HepG2 (cell line): Measurements from ENCODE around the gene PPP1R14D. TPM values are rescaled to one million over a fixed set of nuclear protein-coding genes. Genes with fewer than 3 reads are reported as not detected.

Experiments used
- DR1 ChIP-seq: sonication (generic); formaldehyde crosslinking; IDR thresholded peaks from 2 replicates; pipeline ENCODE4 v1.8.0; 2021; ENCODE audit warnings: mild to moderate bottlenecking, missing genetic modification reagents, inconsistent platforms
- PHB2 ChIP-seq: fragments of 450-650 bp; IDR thresholded peaks from 2 replicates; pipeline ENCODE4 v1.6.1; 2018; ENCODE audit not compliant: partially characterized antibody
- ZBTB1 ChIP-seq: sonication (generic); formaldehyde crosslinking; IDR thresholded peaks from 2 replicates; pipeline ENCODE4 v1.4.0; 2020; ENCODE audit warnings: missing genetic modification reagents, borderline replicate concordance
- ZNF331 ChIP-seq: sonication (generic); formaldehyde crosslinking; IDR thresholded peaks from 2 replicates; pipeline ENCODE4 v1.4.0; 2020; ENCODE audit warnings: missing genetic modification reagents
- ZNF335 ChIP-seq: sonication (generic); formaldehyde crosslinking; IDR thresholded peaks from 2 replicates; pipeline ENCODE4 v1.4.0; 2020; ENCODE audit warnings: missing genetic modification reagents
- ZNF558 ChIP-seq: sonication (generic); formaldehyde crosslinking; IDR thresholded peaks from 2 replicates; pipeline ENCODE4 v1.9.0; 2022; ENCODE audit warnings: mild to moderate bottlenecking, missing genetic modification reagents, borderline replicate concordance
- polyA plus RNA-seq, 8 experiments: library from polyadenylated mRNA; depleted of rRNA in 3 of 8; stranded (reverse) in 7 of 8; unstranded in 1 of 8; fragments of >200 nt; fragmentation: Illumina TruSeq in 4 of 8; extraction: Trizol in 4 of 8; gene quantifications; 2 replicates each; pipeline versions ENCODE4 v1.2.1 to v1.2.3, GENCODE V29; 2011 to 2016; ENCODE audit warnings: low read depth in 4 of 8, missing spikeins in 1 of 8, mixed read lengths in 1 of 8; ENCODE audit not compliant: insufficient read depth in 1 of 8
- total RNA-seq, 5 experiments: library from RNA; depleted of rRNA; stranded (reverse); fragments of >200 nt; fragmentation: Illumina TruSeq; extraction: Trizol; gene quantifications; 2 replicates each; pipeline ENCODE4 v1.2.3, GENCODE V29; 2016; ENCODE audit warnings: low read depth in 1 of 5
- TF ChIP-seq, protein P1 (sequence below): sonication (generic); formaldehyde crosslinking; IDR thresholded peaks from 2 replicates; pipeline ENCODE4 v1.5.0; 2020; ENCODE audit warnings: mild to moderate bottlenecking, missing genetic modification reagents, borderline replicate concordance
- TF ChIP-seq, protein P2 (sequence below): sonication (generic); formaldehyde crosslinking; IDR thresholded peaks from 2 replicates; pipeline ENCODE4 v1.9.0; 2021; ENCODE audit warnings: missing genetic modification reagents, borderline replicate concordance
- TF ChIP-seq, protein P3 (sequence below): sonication (generic); formaldehyde crosslinking; IDR thresholded peaks from 2 replicates; pipeline ENCODE4 v1.4.0; 2020; ENCODE audit warnings: missing genetic modification reagents, mild to moderate bottlenecking, borderline replicate concordance
- TF ChIP-seq, protein P4 (sequence below): sonication (generic); formaldehyde crosslinking; IDR thresholded peaks from 2 replicates; pipeline ENCODE4 v1.8.0; 2022; ENCODE audit warnings: mild to moderate bottlenecking, missing genetic modification reagents
- TF ChIP-seq, protein P5 (sequence below): sonication (generic); formaldehyde crosslinking; IDR thresholded peaks from 2 replicates; pipeline ENCODE4 v1.5.0; 2020; ENCODE audit warnings: missing genetic modification reagents

The PPP1R14D gene
- total and polyA plus RNA-seq, 2 of the 13 experiments (the other 11 are each of a cell fraction or from before 2014, with no cell fraction given) = 0.53 to 0.55 TPM

DNA sequence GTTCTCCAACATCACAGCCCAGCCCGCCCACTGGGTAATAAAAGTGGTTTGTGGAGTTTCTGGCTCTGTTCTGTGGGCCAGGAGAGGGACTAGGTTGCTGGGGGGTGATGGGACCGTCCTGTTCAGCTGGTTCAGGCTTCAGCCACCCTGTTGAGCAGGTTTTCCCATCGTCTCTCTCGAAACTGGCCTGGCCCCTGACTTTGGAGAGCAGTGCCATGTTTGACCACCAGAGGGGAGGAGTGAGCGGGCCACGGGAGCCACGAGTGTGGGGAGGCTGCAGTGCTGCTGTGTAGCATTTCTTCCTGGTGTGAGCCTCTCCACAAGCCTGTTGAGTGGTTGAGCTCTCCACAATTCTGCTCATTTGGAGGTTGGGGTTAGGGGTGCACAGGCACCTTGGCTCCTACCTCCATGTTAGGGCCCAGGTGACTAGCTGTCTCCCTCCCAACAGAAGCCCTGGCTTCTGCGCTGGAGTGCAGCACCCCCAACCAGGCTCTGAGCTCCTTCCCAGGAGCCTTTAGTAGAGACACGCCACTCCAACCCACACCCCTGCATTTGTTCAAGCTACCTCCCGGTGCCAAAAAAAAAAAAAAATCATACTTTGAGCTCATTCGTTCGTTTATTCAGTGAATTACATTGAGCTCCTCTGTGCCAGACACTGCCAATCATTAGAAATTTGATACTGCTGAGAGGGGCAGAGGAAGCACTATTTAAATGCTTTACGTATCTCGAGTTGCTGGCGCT, 29.3 kb upstream of the PPP1R14D start (continued):
- TF ChIP-seq, protein P1, sequence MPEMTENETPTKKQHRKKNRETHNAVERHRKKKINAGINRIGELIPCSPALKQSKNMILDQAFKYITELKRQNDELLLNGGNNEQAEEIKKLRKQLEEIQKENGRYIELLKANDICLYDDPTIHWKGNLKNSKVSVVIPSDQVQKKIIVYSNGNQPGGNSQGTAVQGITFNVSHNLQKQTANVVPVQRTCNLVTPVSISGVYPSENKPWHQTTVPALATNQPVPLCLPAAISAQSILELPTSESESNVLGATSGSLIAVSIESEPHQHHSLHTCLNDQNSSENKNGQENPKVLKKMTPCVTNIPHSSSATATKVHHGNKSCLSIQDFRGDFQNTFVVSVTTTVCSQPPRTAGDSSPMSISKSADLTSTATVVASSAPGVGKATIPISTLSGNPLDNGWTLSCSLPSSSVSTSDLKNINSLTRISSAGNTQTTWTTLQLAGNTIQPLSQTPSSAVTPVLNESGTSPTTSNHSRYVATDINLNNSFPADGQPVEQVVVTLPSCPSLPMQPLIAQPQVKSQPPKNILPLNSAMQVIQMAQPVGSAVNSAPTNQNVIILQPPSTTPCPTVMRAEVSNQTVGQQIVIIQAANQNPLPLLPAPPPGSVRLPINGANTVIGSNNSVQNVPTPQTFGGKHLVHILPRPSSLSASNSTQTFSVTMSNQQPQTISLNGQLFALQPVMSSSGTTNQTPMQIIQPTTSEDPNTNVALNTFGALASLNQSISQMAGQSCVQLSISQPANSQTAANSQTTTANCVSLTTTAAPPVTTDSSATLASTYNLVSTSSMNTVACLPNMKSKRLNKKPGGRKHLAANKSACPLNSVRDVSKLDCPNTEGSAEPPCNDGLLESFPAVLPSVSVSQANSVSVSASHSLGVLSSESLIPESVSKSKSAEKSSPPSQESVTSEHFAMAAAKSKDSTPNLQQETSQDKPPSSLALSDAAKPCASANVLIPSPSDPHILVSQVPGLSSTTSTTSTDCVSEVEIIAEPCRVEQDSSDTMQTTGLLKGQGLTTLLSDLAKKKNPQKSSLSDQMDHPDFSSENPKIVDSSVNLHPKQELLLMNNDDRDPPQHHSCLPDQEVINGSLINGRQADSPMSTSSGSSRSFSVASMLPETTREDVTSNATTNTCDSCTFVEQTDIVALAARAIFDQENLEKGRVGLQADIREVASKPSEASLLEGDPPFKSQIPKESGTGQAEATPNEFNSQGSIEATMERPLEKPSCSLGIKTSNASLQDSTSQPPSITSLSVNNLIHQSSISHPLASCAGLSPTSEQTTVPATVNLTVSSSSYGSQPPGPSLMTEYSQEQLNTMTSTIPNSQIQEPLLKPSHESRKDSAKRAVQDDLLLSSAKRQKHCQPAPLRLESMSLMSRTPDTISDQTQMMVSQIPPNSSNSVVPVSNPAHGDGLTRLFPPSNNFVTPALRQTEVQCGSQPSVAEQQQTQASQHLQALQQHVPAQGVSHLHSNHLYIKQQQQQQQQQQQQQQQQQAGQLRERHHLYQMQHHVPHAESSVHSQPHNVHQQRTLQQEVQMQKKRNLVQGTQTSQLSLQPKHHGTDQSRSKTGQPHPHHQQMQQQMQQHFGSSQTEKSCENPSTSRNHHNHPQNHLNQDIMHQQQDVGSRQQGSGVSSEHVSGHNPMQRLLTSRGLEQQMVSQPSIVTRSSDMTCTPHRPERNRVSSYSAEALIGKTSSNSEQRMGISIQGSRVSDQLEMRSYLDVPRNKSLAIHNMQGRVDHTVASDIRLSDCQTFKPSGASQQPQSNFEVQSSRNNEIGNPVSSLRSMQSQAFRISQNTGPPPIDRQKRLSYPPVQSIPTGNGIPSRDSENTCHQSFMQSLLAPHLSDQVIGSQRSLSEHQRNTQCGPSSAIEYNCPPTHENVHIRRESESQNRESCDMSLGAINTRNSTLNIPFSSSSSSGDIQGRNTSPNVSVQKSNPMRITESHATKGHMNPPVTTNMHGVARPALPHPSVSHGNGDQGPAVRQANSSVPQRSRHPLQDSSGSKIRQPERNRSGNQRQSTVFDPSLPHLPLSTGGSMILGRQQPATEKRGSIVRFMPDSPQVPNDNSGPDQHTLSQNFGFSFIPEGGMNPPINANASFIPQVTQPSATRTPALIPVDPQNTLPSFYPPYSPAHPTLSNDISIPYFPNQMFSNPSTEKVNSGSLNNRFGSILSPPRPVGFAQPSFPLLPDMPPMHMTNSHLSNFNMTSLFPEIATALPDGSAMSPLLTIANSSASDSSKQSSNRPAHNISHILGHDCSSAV (CRISPR knock-in tag) = no peak
- TF ChIP-seq ZNF335 = no peak
- TF ChIP-seq, protein P2, sequence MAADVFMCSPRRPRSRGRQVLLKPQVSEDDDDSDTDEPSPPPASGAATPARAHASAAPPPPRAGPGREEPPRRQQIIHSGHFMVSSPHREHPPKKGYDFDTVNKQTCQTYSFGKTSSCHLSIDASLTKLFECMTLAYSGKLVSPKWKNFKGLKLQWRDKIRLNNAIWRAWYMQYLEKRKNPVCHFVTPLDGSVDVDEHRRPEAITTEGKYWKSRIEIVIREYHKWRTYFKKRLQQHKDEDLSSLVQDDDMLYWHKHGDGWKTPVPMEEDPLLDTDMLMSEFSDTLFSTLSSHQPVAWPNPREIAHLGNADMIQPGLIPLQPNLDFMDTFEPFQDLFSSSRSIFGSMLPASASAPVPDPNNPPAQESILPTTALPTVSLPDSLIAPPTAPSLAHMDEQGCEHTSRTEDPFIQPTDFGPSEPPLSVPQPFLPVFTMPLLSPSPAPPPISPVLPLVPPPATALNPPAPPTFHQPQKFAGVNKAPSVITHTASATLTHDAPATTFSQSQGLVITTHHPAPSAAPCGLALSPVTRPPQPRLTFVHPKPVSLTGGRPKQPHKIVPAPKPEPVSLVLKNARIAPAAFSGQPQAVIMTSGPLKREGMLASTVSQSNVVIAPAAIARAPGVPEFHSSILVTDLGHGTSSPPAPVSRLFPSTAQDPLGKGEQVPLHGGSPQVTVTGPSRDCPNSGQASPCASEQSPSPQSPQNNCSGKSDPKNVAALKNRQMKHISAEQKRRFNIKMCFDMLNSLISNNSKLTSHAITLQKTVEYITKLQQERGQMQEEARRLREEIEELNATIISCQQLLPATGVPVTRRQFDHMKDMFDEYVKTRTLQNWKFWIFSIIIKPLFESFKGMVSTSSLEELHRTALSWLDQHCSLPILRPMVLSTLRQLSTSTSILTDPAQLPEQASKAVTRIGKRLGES = no peak
- no peak for TF ChIP-seq ZNF558 (CRISPR knock-in tag)
- TF ChIP-seq DR1 (CRISPR knock-in tag) = no peak
- TF ChIP-seq, protein P3, sequence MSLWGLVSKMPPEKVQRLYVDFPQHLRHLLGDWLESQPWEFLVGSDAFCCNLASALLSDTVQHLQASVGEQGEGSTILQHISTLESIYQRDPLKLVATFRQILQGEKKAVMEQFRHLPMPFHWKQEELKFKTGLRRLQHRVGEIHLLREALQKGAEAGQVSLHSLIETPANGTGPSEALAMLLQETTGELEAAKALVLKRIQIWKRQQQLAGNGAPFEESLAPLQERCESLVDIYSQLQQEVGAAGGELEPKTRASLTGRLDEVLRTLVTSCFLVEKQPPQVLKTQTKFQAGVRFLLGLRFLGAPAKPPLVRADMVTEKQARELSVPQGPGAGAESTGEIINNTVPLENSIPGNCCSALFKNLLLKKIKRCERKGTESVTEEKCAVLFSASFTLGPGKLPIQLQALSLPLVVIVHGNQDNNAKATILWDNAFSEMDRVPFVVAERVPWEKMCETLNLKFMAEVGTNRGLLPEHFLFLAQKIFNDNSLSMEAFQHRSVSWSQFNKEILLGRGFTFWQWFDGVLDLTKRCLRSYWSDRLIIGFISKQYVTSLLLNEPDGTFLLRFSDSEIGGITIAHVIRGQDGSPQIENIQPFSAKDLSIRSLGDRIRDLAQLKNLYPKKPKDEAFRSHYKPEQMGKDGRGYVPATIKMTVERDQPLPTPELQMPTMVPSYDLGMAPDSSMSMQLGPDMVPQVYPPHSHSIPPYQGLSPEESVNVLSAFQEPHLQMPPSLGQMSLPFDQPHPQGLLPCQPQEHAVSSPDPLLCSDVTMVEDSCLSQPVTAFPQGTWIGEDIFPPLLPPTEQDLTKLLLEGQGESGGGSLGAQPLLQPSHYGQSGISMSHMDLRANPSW (CRISPR knock-in tag) = no peak
- TF ChIP-seq, protein P4, sequence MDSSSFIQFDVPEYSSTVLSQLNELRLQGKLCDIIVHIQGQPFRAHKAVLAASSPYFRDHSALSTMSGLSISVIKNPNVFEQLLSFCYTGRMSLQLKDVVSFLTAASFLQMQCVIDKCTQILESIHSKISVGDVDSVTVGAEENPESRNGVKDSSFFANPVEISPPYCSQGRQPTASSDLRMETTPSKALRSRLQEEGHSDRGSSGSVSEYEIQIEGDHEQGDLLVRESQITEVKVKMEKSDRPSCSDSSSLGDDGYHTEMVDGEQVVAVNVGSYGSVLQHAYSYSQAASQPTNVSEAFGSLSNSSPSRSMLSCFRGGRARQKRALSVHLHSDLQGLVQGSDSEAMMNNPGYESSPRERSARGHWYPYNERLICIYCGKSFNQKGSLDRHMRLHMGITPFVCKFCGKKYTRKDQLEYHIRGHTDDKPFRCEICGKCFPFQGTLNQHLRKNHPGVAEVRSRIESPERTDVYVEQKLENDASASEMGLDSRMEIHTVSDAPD (CRISPR knock-in tag) = no peak
- no peak for TF ChIP-seq PHB2
- TF ChIP-seq, protein P5, sequence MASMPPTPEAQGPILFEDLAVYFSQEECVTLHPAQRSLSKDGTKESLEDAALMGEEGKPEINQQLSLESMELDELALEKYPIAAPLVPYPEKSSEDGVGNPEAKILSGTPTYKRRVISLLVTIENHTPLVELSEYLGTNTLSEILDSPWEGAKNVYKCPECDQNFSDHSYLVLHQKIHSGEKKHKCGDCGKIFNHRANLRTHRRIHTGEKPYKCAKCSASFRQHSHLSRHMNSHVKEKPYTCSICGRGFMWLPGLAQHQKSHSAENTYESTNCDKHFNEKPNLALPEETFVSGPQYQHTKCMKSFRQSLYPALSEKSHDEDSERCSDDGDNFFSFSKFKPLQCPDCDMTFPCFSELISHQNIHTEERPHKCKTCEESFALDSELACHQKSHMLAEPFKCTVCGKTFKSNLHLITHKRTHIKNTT = no peak
- no peak for TF ChIP-seq ZBTB1
- no peak for TF ChIP-seq ZNF331 (CRISPR knock-in tag)
